H1 (cell line): ENCODE results near the gene CELF1.

Source experiments
- ASH2L ChIP-seq: fragments of 200-600, 300-600 bp; sonication (generic); IDR thresholded peaks from one replicate; pipeline ENCODE4 v1.7.1; 2017; ENCODE audit warnings: low read length
- CREB1 ChIP-seq: IDR thresholded peaks from 2 replicates; pipeline ENCODE4 v1.6.1; 2012; ENCODE audit warnings: inconsistent platforms
- EP300 ChIP-seq, 2 experiments: IDR thresholded peaks; 1 replicate in 1 of 2; 2 replicates in 1 of 2; pipeline ENCODE4 v1.6.1; 2011 to 2012; ENCODE audit warnings: low read depth in 2 of 2, low read length in 2 of 2, mild to moderate bottlenecking in 2 of 2, borderline replicate concordance in 1 of 2, inconsistent platforms in 1 of 2, moderate library complexity in 1 of 2
- EZH2 ChIP-seq: fragments of 200-600 bp; sonication (generic); IDR thresholded peaks from 2 replicates; pipeline ENCODE4 v1.7.1; 2012; ENCODE audit warnings: low read depth, mild to moderate bottlenecking, moderate library complexity, low read length, inconsistent platforms; ENCODE audit not compliant: severe bottlenecking
- POLR2A ChIP-seq, 2 experiments: IDR thresholded peaks; 1 replicate in 1 of 2; 2 replicates in 1 of 2; pipeline ENCODE4 v1.6.1; 2011; ENCODE audit warnings: low read depth in 2 of 2, low read length in 2 of 2, mild to moderate bottlenecking in 2 of 2; ENCODE audit errors: control extremely low read depth in 1 of 2
- RAD21 ChIP-seq, 2 experiments: IDR thresholded peaks in 1 of 2; conservative IDR thresholded peaks in 1 of 2; 2 replicates each; pipeline ENCODE4 v1.6.1; 2011; ENCODE audit warnings: low read depth in 2 of 2, low read length in 2 of 2, improper control_type of control experiment in 1 of 2, inconsistent platforms in 1 of 2, mild to moderate bottlenecking in 1 of 2, moderate library complexity in 1 of 2
- SP1 ChIP-seq: IDR thresholded peaks from 2 replicates; pipeline ENCODE4 v1.6.1; 2011; ENCODE audit warnings: low read depth, low read length
- SP2 ChIP-seq: IDR thresholded peaks from 2 replicates; pipeline ENCODE4 v1.6.1; 2012; ENCODE audit warnings: mild to moderate bottlenecking, low read length, inconsistent platforms
- SUZ12 ChIP-seq: fragments of 200-600 bp; sonication (generic); IDR thresholded peaks from 2 replicates; pipeline ENCODE4 v1.6.1; 2012; ENCODE audit warnings: mild to moderate bottlenecking, inconsistent platforms, low read length, moderate library complexity, mixed read lengths
- YY1 ChIP-seq: IDR thresholded peaks from 2 replicates; pipeline ENCODE4 v1.6.1; 2011; ENCODE audit warnings: low read depth, mild to moderate bottlenecking, low read length
- TF ChIP-seq, protein P1 (sequence below), 3 experiments: IDR thresholded peaks; 1 replicate in 2 of 3; 2 replicates in 1 of 3; pipeline versions ENCODE4 v1.5.1 to v1.6.1; 2011; ENCODE audit warnings: low read length in 3 of 3, mild to moderate bottlenecking in 3 of 3, inconsistent platforms in 2 of 3, low read depth in 1 of 3, moderate library complexity in 1 of 3; ENCODE audit not compliant: insufficient read depth in 1 of 3; ENCODE audit errors: control extremely low read depth in 1 of 3

DNA sequence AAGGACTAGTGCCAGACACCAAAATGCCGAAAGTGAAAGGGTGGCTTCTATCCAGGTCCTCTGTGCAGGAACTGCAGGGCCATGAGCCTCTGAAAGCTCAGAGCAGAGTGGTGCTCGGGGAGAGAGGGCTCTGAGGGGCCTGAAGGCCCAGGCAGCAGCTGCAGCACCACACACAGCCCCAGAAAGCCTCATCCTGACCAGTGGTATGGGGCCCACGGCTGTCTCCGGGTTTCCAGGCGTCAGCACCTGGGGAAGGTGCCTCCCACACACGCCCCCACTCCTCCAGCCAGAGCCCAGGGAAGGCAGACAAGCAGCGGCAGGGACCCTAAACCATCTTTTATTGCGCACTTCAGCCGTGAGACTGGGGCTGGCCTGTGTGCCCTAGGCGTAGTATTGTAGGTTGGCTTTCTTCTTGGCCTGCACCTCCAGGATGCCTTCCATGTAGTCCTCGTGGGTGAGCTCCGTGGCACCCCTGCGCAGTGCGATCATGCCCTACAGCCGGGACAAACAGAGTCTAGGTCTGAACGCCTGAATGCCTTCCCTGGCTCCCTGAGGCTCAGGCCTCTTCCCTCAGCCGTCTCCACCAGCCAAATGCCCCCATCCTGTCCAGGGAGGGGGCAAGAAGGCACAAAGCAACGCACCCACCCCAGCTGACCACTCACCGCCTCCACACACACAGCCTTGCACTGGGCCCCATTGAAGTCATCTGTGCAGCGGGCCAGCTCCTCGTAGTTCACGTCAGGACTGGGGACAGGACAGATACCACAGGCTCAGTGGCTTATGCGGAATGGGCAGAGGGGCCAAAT, 134.3 kb downstream of the CELF1 start:
- no peak for TF ChIP-seq SP1
- TF ChIP-seq, protein P1, sequence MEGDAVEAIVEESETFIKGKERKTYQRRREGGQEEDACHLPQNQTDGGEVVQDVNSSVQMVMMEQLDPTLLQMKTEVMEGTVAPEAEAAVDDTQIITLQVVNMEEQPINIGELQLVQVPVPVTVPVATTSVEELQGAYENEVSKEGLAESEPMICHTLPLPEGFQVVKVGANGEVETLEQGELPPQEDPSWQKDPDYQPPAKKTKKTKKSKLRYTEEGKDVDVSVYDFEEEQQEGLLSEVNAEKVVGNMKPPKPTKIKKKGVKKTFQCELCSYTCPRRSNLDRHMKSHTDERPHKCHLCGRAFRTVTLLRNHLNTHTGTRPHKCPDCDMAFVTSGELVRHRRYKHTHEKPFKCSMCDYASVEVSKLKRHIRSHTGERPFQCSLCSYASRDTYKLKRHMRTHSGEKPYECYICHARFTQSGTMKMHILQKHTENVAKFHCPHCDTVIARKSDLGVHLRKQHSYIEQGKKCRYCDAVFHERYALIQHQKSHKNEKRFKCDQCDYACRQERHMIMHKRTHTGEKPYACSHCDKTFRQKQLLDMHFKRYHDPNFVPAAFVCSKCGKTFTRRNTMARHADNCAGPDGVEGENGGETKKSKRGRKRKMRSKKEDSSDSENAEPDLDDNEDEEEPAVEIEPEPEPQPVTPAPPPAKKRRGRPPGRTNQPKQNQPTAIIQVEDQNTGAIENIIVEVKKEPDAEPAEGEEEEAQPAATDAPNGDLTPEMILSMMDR (IDR thresholded peaks at IDR 0.05; ENCODE audit: control extremely low read depth in 1 of 3, insufficient read depth in 1 of 3, low read depth in 1 of 3, low read length in 3 of 3), result no peak
- peak in 1 of 2 experiments; percentile 60; a peak in 1 of 3 replicates for TF ChIP-seq POLR2A (IDR thresholded peaks at IDR 0.05; ENCODE audit: control extremely low read depth in 1 of 2, low read depth in 2 of 2, low read length in 2 of 2)
- no peak for TF ChIP-seq EZH2
- TF ChIP-seq RAD21 (IDR thresholded peaks at IDR 0.05 in 1 of 2, conservative IDR thresholded peaks at IDR 0.05 in 1 of 2; ENCODE audit: low read depth in 2 of 2, low read length in 2 of 2), result no peak
- no peak for TF ChIP-seq EP300 (IDR thresholded peaks at IDR 0.05; ENCODE audit: borderline replicate concordance in 1 of 2, low read depth in 2 of 2, low read length in 2 of 2)
- TF ChIP-seq SP2, result no peak
- TF ChIP-seq CREB1, result no peak
- no peak for TF ChIP-seq SUZ12
- no peak for TF ChIP-seq YY1
- no peak for TF ChIP-seq ASH2L
